Pancreas (tissue), 10 donors: ENCODE measurements around the gene LGALS3BP. TPM values are rescaled to one million over a fixed set of nuclear protein-coding genes. Genes with fewer than 3 reads are reported as not detected.
A peak's percentile ranks its signal among the peaks of the same experiment; 100 is the strongest.

Experiments
- ATAC-seq, 4 donors: fragments of 200-7000 bp; cut with Tn5 transposase; one replicate each; pipeline versions ENCODE4 v1.8.0 to v1.9.1; 2020; ENCODE audit warnings: mild to moderate bottlenecking in 4 of 4, moderate library complexity in 4 of 4
- DNase-seq, 6 donors: peaks; one replicate each; pipeline ENCODE4 v3.0.0-alpha.2; 2020
- FAIRE-seq: peaks from 2 replicates; lab custom pipeline; 2012; peaks lifted over from hg19 to GRCh38; lab: Jason Lieb, UNC
- H3K27ac ChIP-seq, 4 donors: fragments of 200-600 bp; sonication (generic); 1 replicate in 3 of 4; 2 replicates in 1 of 4; pipeline versions ENCODE4 v1.5.0 to v1.8.0; 2020
- H3K27me3 ChIP-seq, 4 donors: fragments of 200-600 bp; one replicate each; pipeline ENCODE4 v1.8.0; 2021
- H3K36me3 ChIP-seq, 3 donors: fragments of 200-600 bp; sonication (generic) in 1 of 3; one replicate each; pipeline versions ENCODE4 v1.5.0 to v1.8.0; 2020 to 2021
- H3K4me1 ChIP-seq, 3 donors: fragments of 200-600 bp; one replicate each; pipeline ENCODE4 v1.8.0; 2021
- H3K4me3 ChIP-seq, 4 donors: fragments of 200-600 bp; sonication (generic) in 2 of 4; one replicate each; pipeline versions ENCODE4 v1.5.0 to v1.8.0; 2020 to 2021
- H3K9me3 ChIP-seq, 4 donors: fragments of 200-600 bp; one replicate each; pipeline ENCODE4 v1.8.0; 2021
- WGBS, 2 donors: extraction: QIAGEN DNeasy Blood & Tissue Kit; methylation state at CpG; one replicate each; pipeline ENCODE4 v1.1.7; 2013; 5-methylcytosine and 5-hydroxymethylcytosine counted together
- intact Hi-C, 3 donors: fragments of 100-400 bp; cut with DNase I; formaldehyde crosslinking; loops; one replicate each; pipeline versions ENCODE4 v1.11.1 to v1.14.2; 2022
- polyA plus RNA-seq, 2 donors: library from polyadenylated mRNA; stranded (reverse); fragments of 200-250 nt; gene quantifications; one replicate each; pipeline ENCODE4 v1.2.3, GENCODE V29; 2013
- total RNA-seq, 6 donors: library from RNA; stranded (reverse); fragmentation: NEBNext Ultra II Directional in 4 of 6; extraction: Animal tissue kit (Norgen Biotek cat#: 25700) in 4 of 6; gene quantifications; one replicate each; pipeline versions ENCODE4 v1.2.1 to v1.2.4, GENCODE V29; 2021 to 2023
- TF ChIP-seq, protein P1 (sequence below), 4 donors: fragments of 200-600 bp; sonication (generic) in 3 of 4; IDR thresholded peaks; one replicate each; pipeline versions ENCODE4 v1.5.0 to v1.8.0; 2021; ENCODE audit warnings: antibody characterized with exemption in 4 of 4
- donor health status: healthy with polysubstance abuse.
- donor health status: DM: no; HTN: no; CAD: no; lungs with moderate emphysema.
- donor health status: DM: no; HTN: no; CAD: no.
- donor health status: control.
- donor health status: control.
- donor health status: Bipolar disorder and iron deficiency.
- donor health status: DM: yes; HTN: yes; CAD: no.
- donor health status: DM: no; HTN: no; CAD: no.
- donor health status: DM: no; HTN: no; CAD: no.
- donor health status: DM: yes; HTN: yes; CAD: no.

Gene LGALS3BP
- total and polyA plus RNA-seq, 8 donors, result 35.3 to 169 (median 77.2) TPM

DNA sequence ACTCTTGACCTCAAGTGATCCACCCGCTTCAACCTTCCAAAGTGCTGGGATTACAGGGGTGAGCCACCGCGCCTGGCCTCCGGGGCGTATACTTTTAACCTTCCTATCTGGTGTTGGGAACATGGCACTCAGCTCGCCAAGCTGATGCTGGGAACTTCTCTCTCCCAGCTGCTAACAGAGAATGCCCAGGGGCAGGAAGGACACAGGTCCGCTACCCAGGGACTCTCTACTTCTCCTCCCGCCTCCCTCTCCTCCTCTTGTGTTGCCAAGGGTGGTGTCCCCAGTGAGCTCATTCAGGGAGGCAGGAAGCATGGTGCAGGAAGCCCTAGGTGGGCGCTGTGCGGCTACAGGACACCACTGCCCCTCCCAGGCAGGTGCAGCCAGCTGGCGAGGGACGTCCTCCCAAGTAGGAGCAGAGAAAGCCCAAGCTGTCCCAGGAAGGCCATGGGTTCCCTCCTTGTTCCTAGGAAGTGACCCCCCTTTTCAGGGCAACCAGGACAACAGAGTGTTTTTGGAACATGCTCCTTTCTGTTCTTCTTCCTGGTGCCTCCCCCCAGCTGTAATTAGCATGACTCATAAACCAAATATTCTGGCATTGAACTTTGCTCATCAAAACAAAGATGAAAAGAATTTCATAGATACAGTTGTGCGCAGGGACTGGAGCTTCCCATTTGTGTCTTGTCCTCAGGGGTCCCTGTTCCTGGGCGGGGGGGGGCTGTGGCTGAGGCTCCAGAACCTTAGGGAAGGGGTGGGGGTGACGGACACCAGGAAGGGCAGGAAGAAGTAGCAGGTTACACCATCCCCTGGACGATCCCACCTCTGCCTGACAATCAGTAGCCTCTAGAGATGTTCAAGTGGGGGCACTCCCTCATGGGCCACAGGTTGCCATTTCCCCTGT is 46.9 kb upstream of the LGALS3BP start:
- whole genome bisulfite sequencing, 2 donors, result 65 to 73% methylated on average over 16 of the region's 16 CpGs
- intact Hi-C loops, result no loop called here
- Histone ChIP-seq H3K9me3 (no peaks in the 10 kb centered on the region), H3K27me3 (no peaks in the 10 kb centered on the region), H3K27ac (peak overlapping the region in 2 of 4 donors; percentile 14 to 22), H3K4me3 (no peak overlapping the region), H3K36me3 (no peaks in the 10 kb centered on the region), H3K4me1 (peaks cover 9 to 16% (median 10%) of the 10 kb centered on the region in 3 donors)
- DNase-seq (peak in 2 of 6 donors; percentile 5 to 57), FAIRE-seq (no peak), ATAC-seq (peak in 3 of 4 donors; percentile 29 to 36 (median 33))
- TF ChIP-seq, protein P1, sequence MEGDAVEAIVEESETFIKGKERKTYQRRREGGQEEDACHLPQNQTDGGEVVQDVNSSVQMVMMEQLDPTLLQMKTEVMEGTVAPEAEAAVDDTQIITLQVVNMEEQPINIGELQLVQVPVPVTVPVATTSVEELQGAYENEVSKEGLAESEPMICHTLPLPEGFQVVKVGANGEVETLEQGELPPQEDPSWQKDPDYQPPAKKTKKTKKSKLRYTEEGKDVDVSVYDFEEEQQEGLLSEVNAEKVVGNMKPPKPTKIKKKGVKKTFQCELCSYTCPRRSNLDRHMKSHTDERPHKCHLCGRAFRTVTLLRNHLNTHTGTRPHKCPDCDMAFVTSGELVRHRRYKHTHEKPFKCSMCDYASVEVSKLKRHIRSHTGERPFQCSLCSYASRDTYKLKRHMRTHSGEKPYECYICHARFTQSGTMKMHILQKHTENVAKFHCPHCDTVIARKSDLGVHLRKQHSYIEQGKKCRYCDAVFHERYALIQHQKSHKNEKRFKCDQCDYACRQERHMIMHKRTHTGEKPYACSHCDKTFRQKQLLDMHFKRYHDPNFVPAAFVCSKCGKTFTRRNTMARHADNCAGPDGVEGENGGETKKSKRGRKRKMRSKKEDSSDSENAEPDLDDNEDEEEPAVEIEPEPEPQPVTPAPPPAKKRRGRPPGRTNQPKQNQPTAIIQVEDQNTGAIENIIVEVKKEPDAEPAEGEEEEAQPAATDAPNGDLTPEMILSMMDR (IDR thresholded peaks at IDR 0.05), result no peak

DNA sequence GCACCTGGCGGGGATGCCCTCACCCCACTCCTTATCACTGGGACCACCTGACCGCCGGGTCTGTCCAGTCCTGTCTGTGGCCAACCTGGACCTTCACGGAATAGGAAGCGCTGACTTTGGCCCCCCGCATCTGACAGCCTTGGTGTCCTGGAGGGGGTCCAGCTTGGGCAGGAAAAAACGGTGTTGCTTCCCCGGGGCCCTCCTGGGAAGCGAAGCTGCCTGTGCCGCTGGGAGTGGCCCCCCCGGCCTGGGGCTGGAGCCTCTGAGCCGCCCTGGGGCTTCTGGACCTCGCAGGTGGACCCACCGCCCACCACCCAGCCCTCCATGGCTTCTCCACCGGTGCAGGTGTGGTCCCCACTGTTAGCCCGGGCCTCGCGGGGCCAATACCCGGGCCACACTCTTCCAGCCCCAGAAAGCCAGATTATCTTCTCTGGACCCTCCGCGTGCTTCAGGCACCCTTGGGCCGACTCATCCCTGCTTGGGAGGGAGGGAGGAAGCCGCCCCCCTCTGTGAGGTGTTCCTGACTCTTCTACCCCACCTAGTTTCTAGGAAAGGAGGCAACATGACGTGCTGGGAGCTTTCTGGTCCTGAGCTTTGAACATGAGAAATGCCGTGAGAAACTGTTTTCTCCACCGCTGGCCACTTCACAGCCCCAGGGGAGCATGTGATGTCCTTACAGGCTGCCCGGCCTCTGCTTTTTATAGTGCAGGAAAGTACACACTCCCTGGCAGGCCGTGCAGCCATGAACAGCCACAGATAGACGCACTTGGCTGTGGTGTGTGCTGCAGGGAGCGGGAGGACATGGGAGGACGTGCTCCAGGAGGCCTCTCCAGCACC is 45.4 kb upstream of the LGALS3BP start:
- ATAC-seq, result no peak
- H3K36me3 ChIP-seq, result no peaks in the 10 kb centered on the region
- no peak overlapping the region for H3K27ac ChIP-seq
- DNase-seq, result peak in 1 of 6 donors; percentile 54
- intact Hi-C loops, result no loop called here
- TF ChIP-seq, protein P1 (IDR thresholded peaks at IDR 0.05), result no peak
- peaks cover 9 to 28% (median 12%) of the 10 kb centered on the region in 3 donors for H3K4me1 ChIP-seq
- FAIRE-seq, result no peak
- no peaks in the 10 kb centered on the region for H3K27me3 ChIP-seq
- H3K4me3 ChIP-seq, result peak overlapping the region in 3 of 4 donors; percentile 27 to 64 (median 51)
- H3K9me3 ChIP-seq, result no peaks in the 10 kb centered on the region
- WGBS, 2 donors, result 61 to 64% methylated on average over 31 of the region's 31 CpGs

DNA sequence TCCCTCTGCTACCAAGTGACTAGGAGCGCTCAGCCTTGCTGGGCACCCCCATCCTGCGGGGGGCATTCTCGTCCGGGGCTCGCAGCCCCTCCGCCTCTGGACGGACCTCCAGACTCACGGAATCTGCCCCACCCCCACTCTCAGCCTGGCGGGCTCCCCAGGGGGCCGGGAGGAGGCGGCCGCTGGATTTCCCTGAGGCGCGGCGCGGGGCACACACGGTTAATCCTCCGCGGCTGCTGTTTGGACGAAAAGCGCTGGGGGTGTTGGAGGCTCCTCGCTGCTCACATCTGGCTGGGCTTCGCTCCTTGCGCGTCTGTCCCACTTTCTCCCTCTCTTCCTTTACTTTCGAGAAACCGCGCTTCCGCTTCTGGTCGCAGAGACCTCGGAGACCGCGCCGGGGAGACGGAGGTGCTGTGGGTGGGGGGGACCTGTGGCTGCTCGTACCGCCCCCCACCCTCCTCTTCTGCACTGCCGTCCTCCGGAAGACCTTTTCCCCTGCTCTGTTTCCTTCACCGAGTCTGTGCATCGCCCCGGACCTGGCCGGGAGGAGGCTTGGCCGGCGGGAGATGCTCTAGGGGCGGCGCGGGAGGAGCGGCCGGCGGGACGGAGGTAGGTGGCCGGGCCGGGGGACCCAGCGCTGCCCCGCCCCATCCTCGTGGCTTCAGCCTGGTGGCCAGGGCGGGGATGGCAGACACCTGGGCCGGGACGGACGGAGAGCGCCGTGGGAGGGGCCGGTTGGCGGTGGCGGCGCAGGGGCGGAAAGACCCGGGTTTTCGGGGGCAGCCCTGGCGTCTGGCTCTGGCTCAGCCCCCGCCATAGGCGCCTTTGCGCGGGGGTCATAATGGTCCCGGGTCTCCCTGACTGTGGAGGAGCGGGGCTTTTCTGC is 44.4 kb upstream of the LGALS3BP start, which contains the start of gene C1QTNF1:
TSS of gene C1QTNF1 (plus strand) at position 284 of the 886 bp plus-strand sequence. CDS start 19,800 bp downstream, outside the sequence.
- no peaks in the 10 kb centered on the region for H3K36me3 ChIP-seq
- FAIRE-seq (no peak), DNase-seq (peak in 3 of 6 donors; percentile 66 to 74 (median 73)), ATAC-seq (peak; percentile 51 to 64 (median 60))
- intact Hi-C loops, result no loop called here
- peak within 1 kb of the TSS in 2 of 4 donors; percentile 57 to 58 for H3K27ac ChIP-seq
- H3K4me1 ChIP-seq, result peaks cover 9 to 37% (median 19%) of the 10 kb centered on the region in 3 donors
- no peaks in the 10 kb centered on the region for H3K27me3 ChIP-seq
- H3K4me3 ChIP-seq, result peak within 1 kb of the TSS; percentile 27 to 64 (median 42)
- TF ChIP-seq, protein P1 (IDR thresholded peaks at IDR 0.05), result peak in 3 of 4 donors; percentile 27 to 37 (median 35)
- H3K9me3 ChIP-seq, result no peaks in the 10 kb centered on the region
- WGBS, 2 donors, result 3 to 4% methylated on average over 54 to 77 of the region's 77 CpGs

DNA sequence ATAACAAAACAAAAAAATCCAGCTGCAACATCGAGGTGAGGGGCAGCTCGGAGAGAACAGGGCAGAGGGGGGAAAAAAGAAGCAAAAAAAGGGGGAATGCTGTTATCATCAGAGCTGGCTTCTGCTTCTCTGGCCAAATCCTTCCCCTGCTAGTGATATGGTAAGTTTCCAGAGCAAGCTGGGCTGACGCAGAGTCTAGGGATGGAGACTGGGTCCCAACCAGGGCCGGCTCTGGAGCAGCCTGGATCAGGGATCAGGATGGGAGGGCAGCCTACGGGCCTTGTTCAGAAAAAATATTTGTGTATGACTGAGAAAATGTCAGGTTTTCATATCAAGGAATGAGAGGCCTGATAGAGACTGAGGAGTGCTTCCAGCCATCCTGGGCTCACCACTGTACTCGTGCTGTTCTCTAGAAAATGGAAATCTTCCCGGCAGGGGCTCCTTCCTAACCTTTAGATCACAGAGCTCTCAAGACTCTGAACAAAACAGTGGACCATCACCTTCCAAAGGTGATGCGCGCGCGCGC is 43.5 kb upstream of the LGALS3BP start:
- Histone ChIP-seq H3K27me3 (no peaks in the 10 kb centered on the region), H3K27ac (peak overlapping the region in 2 of 4 donors; percentile 57 to 58), H3K4me1 (peaks cover 9 to 37% (median 20%) of the 10 kb centered on the region in 3 donors), H3K4me3 (no peak overlapping the region), H3K9me3 (no peaks in the 10 kb centered on the region), H3K36me3 (no peaks in the 10 kb centered on the region)
- TF ChIP-seq, protein P1 (IDR thresholded peaks at IDR 0.05), result no peak
- ATAC-seq (no peak), FAIRE-seq (no peak), DNase-seq (peak in 1 of 6 donors; percentile 40)
- WGBS, 2 donors, result 87% methylated on average over 12 of the region's 12 CpGs
- intact Hi-C loops, result no loop called here
